Panc1 (cell line): Measurements from ENCODE around the gene IGSF3. TPM values are rescaled to one million over a fixed set of nuclear protein-coding genes. Genes with fewer than 3 reads are reported as not detected.

ENCODE experiments used
- ATAC-seq: fragments of 200-7000 bp; cut with Tn5 transposase; 2 replicates; pipeline ENCODE4 v1.9.1; 2020; ENCODE audit warnings: mild to moderate bottlenecking, moderate library complexity
- BruUV-seq: library from RNA; stranded (reverse); fragments of 400-500 nt; replicated peaks from 2 replicates; lab custom pipeline; 2021; lab: Mats Ljungman, UMichigan
- CTCF ChIA-PET: fragments of 300-600 bp; sonication (Branson Sonifier 250); formaldehyde crosslinking; loops from one replicate; lab custom pipeline; 2022; ENCODE audit warnings: antibody characterized with exemption; lab: Charles Lee
- POLR2A ChIA-PET: fragments of 300-600 bp; sonication (Branson Sonifier 250); formaldehyde crosslinking; loops from one replicate; lab custom pipeline; 2022; ENCODE audit warnings: antibody characterized with exemption; lab: Charles Lee
- DNase-seq: peaks from one replicate; pipeline ENCODE4 v3.0.0-alpha.2; 2010; ENCODE audit warnings: low read depth, low spot score
- H3K27ac ChIP-seq: 2 replicates; pipeline ENCODE4 v1.5.1; 2011; ENCODE audit warnings: mild to moderate bottlenecking, low read length, inconsistent platforms
- H3K27me3 ChIP-seq: fragments of 200-500 bp; sonication (Bioruptor generic); 2 replicates; pipeline ENCODE4 v1.6.0; 2014; ENCODE audit warnings: low read length, inconsistent platforms; ENCODE audit not compliant: control insufficient read depth, insufficient read depth
- H3K36me3 ChIP-seq: fragments of 200-500 bp; sonication (Bioruptor generic); 2 replicates; pipeline ENCODE4 v1.5.1; 2014; ENCODE audit warnings: inconsistent platforms, mild to moderate bottlenecking, low read length, moderate library complexity; ENCODE audit not compliant: control insufficient read depth, insufficient read depth
- H3K4me1 ChIP-seq: 2 replicates; pipeline ENCODE4 v1.5.1; 2011; ENCODE audit warnings: inconsistent platforms, mild to moderate bottlenecking, low read length, moderate library complexity; ENCODE audit not compliant: control insufficient read depth, insufficient read depth
- H3K4me3 ChIP-seq, 2 experiments: 2 replicates each; pipeline ENCODE4 v1.5.1; 2011 to 2012; ENCODE audit warnings: low read depth in 2 of 2, low read length in 2 of 2, mild to moderate bottlenecking in 2 of 2, inconsistent platforms in 1 of 2, moderate library complexity in 1 of 2
- H3K9me3 ChIP-seq: fragments of 200-500 bp; sonication (Bioruptor generic); 2 replicates; pipeline ENCODE4 v1.5.1; 2014; ENCODE audit warnings: low read depth, mild to moderate bottlenecking, inconsistent platforms, low read length, moderate library complexity; ENCODE audit not compliant: control insufficient read depth, insufficient read depth
- POLR2AphosphoS5 ChIP-seq: IDR thresholded peaks from 2 replicates; pipeline ENCODE4 v1.6.1; 2012; ENCODE audit warnings: mild to moderate bottlenecking, low read depth, low read length, moderate library complexity
- SIN3A ChIP-seq: IDR thresholded peaks from 2 replicates; pipeline ENCODE4 v1.6.1; 2012; ENCODE audit warnings: low read depth, mild to moderate bottlenecking, low read length, moderate library complexity, borderline replicate concordance; ENCODE audit not compliant: insufficient read depth
- TCF7L2 ChIP-seq: IDR thresholded peaks from 2 replicates; pipeline ENCODE4 v1.6.1; 2011; ENCODE audit warnings: mild to moderate bottlenecking, low read depth, low read length, inconsistent platforms
- in situ Hi-C: cut with HindIII; loops from 2 replicates; pipeline ENCODE4 v1.10.0; 2016; ENCODE audit warnings: low sequenced_read_pairs, low pct_unique_long_range_greater_than_20kb
- intact Hi-C: fragments of 100-400 bp; cut with micrococcal nuclease; formaldehyde crosslinking; loops from one replicate; pipeline ENCODE4 v1.10.0; 2022; ENCODE audit not compliant: unreplicated experiment
- total RNA-seq: library from RNA; stranded (reverse); gene quantifications from one replicate; pipeline ENCODE4 v1.2.1, GENCODE V29; 2021; ENCODE audit not compliant: unreplicated experiment
- TF ChIP-seq, protein P1 (sequence below), 2 experiments: IDR thresholded peaks; 2 replicates each; pipeline ENCODE4 v1.6.1; 2011 to 2012; ENCODE audit warnings: low read depth in 2 of 2, control low read depth in 1 of 2, low read length in 1 of 2, mild to moderate bottlenecking in 1 of 2, moderate library complexity in 1 of 2; ENCODE audit not compliant: insufficient read depth in 1 of 2
- TF ChIP-seq, protein P2 (sequence below): fragments of 450-650 bp; IDR thresholded peaks from 2 replicates; pipeline ENCODE4 v1.5.1; 2017; ENCODE audit warnings: mild to moderate bottlenecking

Gene IGSF3
- total RNA-seq, 1 experiment from 2014 or later, result 9.3 TPM

DNA sequence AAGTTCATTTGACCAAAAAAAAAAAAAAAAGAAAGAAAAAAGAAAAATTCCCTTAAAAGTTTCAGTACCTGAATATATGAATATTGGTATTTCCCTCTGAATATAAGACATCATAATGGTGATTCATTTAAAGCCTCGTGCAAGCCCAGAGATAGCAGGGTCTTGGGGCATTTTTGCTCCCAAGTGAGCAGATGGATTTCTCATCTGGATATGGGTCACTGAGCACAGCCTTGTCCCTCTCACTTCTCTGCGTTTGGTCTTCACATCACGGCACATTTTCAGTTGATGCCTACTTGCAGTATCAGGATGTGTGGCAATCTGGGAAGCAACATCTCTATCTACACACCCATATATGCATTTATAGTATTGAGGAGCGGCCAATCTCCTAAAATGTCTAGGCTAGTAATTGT is 109.4 kb downstream of the IGSF3 start:
- Histone ChIP-seq H3K9me3 (no peaks in the 10 kb centered on the region), H3K27ac (no peak overlapping the region), H3K4me3 (no peak overlapping the region), H3K36me3 (no peaks in the 10 kb centered on the region), H3K4me1 (no peaks in the 10 kb centered on the region; the same call in 1 of the 2 replicates), H3K27me3 (no peaks in the 10 kb centered on the region)
- POLR2A ChIA-PET, result no interaction called here
- BruUV-seq, result no TSS peak
- in situ Hi-C loops, result no loop called here
- TF ChIP-seq POLR2AphosphoS5 (no peak), TCF7L2 (no peak), SIN3A (no peak)
- TF ChIP-seq, protein P1, sequence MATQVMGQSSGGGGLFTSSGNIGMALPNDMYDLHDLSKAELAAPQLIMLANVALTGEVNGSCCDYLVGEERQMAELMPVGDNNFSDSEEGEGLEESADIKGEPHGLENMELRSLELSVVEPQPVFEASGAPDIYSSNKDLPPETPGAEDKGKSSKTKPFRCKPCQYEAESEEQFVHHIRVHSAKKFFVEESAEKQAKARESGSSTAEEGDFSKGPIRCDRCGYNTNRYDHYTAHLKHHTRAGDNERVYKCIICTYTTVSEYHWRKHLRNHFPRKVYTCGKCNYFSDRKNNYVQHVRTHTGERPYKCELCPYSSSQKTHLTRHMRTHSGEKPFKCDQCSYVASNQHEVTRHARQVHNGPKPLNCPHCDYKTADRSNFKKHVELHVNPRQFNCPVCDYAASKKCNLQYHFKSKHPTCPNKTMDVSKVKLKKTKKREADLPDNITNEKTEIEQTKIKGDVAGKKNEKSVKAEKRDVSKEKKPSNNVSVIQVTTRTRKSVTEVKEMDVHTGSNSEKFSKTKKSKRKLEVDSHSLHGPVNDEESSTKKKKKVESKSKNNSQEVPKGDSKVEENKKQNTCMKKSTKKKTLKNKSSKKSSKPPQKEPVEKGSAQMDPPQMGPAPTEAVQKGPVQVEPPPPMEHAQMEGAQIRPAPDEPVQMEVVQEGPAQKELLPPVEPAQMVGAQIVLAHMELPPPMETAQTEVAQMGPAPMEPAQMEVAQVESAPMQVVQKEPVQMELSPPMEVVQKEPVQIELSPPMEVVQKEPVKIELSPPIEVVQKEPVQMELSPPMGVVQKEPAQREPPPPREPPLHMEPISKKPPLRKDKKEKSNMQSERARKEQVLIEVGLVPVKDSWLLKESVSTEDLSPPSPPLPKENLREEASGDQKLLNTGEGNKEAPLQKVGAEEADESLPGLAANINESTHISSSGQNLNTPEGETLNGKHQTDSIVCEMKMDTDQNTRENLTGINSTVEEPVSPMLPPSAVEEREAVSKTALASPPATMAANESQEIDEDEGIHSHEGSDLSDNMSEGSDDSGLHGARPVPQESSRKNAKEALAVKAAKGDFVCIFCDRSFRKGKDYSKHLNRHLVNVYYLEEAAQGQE (IDR thresholded peaks at IDR 0.05; ENCODE audit: insufficient read depth in 1 of 2, low read depth in 2 of 2, low read length in 1 of 2), result no peak
- TF ChIP-seq, protein P2, sequence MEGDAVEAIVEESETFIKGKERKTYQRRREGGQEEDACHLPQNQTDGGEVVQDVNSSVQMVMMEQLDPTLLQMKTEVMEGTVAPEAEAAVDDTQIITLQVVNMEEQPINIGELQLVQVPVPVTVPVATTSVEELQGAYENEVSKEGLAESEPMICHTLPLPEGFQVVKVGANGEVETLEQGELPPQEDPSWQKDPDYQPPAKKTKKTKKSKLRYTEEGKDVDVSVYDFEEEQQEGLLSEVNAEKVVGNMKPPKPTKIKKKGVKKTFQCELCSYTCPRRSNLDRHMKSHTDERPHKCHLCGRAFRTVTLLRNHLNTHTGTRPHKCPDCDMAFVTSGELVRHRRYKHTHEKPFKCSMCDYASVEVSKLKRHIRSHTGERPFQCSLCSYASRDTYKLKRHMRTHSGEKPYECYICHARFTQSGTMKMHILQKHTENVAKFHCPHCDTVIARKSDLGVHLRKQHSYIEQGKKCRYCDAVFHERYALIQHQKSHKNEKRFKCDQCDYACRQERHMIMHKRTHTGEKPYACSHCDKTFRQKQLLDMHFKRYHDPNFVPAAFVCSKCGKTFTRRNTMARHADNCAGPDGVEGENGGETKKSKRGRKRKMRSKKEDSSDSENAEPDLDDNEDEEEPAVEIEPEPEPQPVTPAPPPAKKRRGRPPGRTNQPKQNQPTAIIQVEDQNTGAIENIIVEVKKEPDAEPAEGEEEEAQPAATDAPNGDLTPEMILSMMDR, result no peak
- no peak for ATAC-seq
- no peak for DNase-seq
- CTCF ChIA-PET, result no interaction called here
- intact Hi-C loops, result no loop called here

DNA sequence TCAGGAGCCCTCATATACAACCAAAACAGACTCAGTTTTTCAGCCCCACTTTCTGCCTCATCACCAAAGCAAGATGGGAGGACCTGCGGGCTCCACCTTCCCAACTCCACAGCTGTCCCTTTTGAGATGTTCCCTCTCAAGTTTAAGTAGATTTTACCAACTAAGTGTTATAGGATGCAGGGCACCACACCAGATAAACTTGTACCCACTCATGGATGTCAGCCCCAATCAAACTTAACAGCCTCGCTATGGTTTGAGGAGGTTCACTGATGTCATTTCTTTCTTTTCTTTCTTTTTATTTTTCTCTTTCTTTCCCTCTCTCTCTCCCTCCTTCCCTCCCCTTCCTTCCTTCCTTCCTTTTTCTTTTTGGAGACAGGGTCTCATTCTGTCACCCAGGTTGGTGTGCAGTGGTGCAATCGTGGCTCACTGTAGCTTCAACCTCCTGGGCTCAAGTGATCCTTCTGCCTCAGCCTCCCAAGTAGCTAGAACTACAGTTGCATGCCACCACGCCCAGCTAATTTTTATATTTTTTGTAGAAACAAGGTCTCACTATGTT is 110.1 kb downstream of the IGSF3 start:
- H3K36me3 ChIP-seq, result no peaks in the 10 kb centered on the region
- H3K4me3 ChIP-seq, result no peak overlapping the region
- in situ Hi-C loops, result no loop called here
- ChIA-PET CTCF (no interaction called here), POLR2A (no interaction called here)
- no peaks in the 10 kb centered on the region for H3K27me3 ChIP-seq
- no TSS peak for BruUV-seq
- no peak overlapping the region for H3K27ac ChIP-seq
- no peaks in the 10 kb centered on the region; the same call in 1 of the 2 replicates for H3K4me1 ChIP-seq
- TF ChIP-seq SIN3A, result no peak
- TF ChIP-seq POLR2AphosphoS5, result no peak
- TF ChIP-seq, protein P1 (IDR thresholded peaks at IDR 0.05; ENCODE audit: insufficient read depth in 1 of 2, low read depth in 2 of 2, low read length in 1 of 2), result no peak
- TF ChIP-seq TCF7L2, result no peak
- TF ChIP-seq, protein P2, result no peak
- no peaks in the 10 kb centered on the region for H3K9me3 ChIP-seq
- ATAC-seq (no peak), DNase-seq (no peak)
- intact Hi-C loops, result no loop called here
